Measurements from ENCODE around the gene NUDT9.
"Not testable (repeated sequence)": the region's sequence is repeated elsewhere in the genome, so short reads cannot be mapped to it uniquely, and the experiment has no call there.

NUDT9 gene

DNA sequence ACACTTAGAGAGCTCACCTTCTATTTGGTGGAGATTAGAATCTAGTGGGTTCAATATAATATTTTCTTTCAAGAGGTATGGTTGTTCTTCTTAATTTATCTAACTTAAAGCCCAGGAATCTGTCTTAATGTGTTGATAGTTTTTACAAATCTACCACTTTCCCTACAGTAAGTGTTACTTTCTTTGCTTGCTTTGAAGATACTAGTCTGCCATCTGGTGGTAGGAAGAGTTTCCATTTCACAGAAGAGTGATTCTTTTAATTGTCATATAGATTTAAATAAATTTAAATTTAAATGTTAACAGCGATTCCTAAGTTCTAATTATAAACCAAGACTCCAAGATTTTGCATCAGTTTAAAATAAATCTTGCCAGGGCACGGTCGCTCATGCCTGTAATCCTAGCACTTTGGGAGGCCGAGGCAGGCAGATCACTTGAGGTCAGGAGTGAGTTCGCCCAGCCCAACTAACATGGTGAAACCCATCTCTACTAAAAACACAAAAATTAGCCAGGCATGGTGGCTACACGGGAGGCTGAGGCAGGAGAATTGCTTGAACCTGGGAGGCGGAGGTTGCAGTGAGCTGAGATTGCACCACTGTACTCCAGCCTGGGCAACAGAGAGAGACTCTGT is 43.5 kb downstream of the NUDT9 start:
- DNase-seq = no peak

DNA sequence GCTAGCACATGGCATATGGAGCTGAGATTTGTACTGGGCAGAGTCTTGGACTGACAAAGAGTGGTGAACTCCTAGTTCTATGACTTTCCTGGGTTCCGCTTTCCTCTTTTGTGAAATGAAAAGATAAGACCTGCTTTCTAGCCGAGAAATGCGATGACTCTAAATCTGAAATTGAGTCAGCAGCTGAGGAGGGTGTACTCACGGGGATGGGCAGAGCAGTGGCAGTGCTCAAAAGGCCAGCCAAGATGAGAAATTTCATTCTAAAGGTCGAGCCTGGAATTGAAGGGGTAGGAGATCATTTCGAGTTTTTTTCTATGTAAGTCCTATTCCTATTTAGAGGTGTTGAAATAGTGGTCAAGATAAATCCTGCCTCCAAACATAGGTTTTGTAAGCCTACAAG is 47.0 kb downstream of the NUDT9 start:
- no peak for DNase-seq

DNA sequence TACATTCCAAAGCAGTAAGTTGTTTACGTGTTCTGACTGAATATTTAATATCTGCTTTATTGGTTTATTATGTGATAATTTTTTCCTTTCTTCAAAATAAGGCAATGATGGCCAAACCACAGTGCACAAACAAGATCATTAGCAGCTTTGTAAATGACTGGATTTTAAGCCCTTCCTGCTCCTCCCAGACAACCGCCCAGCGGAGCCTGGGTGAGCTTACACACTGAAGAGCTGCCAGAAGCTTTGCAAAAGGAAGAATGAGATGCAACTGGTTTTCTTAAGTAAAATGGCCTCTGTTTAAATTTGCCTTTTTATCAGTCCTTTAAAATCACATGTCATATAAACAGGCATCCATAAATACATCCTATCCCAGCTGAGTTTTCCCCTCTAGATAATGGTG is 54.6 kb downstream of the NUDT9 start:
- DNase-seq = no peak

GRCh38 chr4:87478732-87479250 is 56.4 kb downstream of the NUDT9 start:
- no peak for DNase-seq

DNA sequence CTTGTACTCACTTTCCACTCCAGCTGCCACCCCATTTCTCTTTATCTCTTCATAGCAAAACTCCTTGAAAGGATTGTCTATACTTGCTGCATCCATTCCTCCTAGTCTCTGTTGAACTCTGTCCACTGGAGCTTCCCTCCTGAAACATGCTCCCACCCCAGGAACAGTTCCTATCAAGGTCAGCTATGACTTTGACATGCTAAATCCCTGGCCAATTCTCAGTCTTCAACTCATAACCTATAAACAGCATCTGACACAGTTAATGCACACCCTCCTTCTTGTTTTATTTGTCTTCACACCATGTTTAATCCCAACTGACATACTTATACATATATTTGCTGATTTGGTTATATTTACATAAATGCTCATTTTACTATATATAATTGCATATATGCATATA is 59.0 kb downstream of the NUDT9 start:
- DNase-seq = no peak

DNA sequence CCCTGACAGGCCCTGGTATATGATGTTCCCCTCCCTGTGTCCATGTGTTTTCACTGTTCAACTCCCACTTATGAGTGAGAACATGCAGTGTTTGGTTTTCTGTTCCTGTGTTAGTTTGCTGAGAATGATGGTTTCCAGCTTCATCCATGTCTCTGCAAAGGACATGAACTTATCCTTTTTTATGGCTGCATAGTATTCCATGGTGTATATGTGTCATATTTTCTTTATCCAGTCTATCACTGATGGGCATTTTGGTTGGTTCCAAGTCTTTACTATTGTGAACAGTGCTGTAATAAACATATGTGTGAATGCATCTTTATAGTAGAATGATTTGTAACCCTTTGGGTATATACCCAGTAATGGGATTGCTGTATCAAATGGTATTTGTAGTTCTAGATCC is 60.9 kb downstream of the NUDT9 start:
- not testable (repeated sequence) for DNase-seq

- not testable (repeated sequence) for DNase-seq
Measured at GRCh38 chr4:87488666-87489065, 66.3 kb downstream of the NUDT9 start.

DNA sequence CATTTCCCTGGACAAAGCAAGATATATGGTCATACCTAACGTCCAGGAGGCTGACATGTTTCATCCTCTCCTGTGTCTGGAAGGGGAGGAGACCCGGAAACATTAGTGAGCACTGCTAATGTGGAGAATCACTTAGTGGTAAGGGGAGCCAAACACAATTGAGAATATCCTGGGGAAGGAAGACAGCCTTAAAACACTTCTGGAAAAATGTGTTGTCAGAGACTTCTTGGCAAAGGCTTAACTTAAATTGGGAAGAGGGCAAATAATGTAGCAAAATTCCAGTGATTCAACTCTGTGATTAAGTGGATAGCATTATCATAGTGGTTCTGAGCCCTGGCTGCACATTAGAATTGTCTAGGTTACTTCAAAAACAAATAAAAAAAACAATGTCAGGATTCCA is 67.3 kb downstream of the NUDT9 start:
- DNase-seq = no peak

DNA sequence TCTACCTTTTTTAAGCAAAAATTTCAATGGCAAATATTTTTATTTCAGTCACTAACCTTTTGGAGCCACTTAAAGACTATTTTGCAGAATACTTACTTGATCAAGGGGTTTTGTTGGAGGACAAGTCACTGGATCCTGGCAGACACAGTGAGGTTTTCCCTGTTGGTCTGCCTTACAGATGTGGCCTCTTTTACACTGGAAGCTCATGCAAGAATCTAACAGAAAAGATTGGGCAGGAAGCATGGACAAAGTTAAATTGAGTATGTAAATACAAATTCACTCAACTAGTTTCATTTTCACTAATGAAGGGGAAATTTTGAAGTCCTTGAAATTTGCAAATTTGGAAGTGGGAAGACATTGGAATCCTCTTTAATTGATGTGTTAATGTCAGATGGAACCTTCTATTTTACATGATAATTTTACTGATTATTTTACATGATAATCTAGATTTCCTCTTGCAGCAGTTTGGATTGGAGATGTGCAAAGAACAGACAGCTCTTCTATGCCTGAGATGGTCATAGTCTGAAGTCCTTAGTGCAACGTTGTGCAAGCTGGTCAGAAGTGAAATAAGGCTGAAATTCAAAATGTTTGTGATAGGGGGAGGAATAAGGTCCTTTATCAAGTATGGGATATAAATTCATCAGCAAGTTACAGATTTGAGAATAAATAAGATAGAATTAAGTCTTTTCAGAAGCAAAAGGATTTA is 68.4 kb downstream of the NUDT9 start:
- no peak for DNase-seq

GRCh38 chr4:87491436-87491835 is 69.1 kb downstream of the NUDT9 start:
- no peak for DNase-seq

DNA sequence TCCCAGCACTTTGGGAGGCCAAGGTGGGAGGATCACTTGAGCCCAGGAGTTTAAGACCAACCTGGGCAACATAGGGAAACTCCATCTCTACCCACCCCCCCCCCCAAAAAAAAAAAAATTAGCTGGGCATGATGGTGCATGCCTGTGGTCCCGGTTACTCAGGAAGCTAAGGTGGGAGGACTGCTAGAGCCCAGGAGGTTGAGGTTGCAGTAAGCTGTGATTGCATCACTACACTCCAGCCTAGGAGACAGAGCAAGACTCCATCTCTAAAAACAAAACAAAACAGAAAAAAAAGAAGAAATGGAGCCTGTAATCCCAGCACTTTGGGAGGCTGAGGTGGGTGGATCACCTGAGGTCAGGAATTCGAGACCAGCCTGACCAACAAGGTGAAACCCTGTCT is 69.5 kb downstream of the NUDT9 start:
- DNase-seq = not testable (repeated sequence)

DNA sequence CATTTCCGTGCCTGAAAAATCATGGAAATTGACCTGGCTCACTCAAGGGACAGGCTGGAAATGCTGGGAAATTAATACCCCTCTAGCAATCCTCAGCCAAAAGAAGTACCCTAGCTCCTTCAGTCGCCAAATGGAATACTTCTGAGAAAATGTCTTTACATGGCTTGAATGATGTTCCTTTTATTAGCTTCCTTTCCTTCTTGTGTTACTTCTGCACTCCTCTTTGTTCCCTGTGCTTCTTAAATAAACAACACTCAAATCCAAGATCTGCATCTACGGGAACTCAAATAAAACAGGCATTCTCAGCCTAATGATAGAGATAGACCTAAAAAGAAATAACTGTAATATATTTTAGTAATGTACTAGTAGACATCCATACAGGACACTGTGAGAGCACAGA is 70.7 kb downstream of the NUDT9 start:
- no peak for DNase-seq

DNA sequence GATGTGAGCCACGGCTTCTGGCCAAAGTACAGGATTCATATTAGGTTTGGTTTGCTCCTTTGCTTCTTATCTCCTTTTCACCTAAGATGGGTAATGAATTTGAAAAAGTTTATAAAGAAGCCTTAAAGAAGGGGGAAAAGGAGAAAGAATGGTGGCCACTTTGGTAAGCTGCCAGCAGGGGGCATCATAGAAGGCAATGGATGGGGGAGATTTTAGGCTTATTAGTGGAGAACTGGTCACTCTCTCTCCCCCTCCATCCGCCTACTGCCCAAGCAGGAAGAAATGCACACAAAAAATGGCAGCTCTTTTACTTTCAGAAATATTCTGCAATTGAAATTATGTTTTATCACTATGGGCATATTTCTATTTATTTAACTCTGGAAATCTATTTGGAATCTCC is 74.8 kb downstream of the NUDT9 start:
- no peak for DNase-seq

- no peak for DNase-seq
Measured at GRCh38 chr4:87497578-87497977, 75.2 kb downstream of the NUDT9 start.

GRCh38 chr4:87498446-87498900 is 76.1 kb downstream of the NUDT9 start:
- peak; percentile 22 for DNase-seq

- no peak for DNase-seq
Measured at GRCh38 chr4:87499403-87500091, 77.2 kb downstream of the NUDT9 start.

- no peak for DNase-seq
Measured at GRCh38 chr4:87500092-87500462, 77.7 kb downstream of the NUDT9 start.

DNA sequence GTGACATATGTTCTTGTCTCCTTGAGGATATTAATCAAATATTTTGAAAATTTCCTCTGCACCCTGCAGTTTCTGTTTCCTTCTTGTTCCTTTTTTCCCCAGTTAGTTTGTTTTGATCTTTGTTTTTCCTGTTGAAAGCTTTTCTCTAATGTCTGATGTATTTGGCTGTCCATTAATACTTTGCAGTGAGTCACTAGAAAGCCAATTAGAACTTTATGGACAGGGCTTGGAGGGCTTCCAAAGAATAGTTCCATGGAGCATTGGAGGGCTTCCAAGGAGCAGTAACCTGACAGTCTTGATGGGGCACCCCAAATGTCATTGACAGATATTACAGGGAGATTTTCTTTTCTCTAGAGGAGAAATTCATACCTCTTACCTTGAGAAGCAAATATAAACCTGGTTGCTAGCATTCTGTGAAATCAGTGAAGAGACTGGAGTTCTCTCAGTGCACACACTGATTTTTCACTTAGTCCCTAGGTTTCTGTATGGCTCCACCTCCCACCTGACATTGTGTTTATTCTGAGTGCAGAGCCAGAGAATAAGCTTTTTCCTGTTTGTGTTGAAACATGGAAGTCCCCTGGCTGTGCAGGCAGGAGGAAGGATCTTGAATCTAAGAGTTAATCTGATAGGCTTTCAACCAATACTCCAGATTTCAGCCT is 80.3 kb downstream of the NUDT9 start:
- no peak for DNase-seq

DNA sequence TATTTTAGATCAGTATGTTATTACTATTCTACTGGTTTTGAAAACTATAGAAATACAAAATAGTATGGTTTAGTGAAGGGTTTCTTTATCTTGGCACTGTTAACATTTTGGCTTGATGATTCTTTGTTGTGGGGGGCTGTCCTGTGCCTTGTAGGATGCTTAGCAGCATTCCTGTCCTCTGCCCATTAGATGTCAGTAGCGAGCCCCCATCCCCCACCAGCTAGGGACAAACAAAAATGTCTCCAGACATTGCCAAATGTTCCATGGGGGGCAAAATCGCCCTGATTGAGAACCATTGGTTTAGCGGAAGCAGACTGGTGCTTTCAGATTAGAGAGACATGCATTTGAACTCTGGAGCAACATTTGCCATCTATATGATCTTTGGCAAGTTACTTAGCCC is 83.5 kb downstream of the NUDT9 start:
- DNase-seq = no peak

- DNase-seq = no peak
Measured at GRCh38 chr4:87506974-87507701, 84.8 kb downstream of the NUDT9 start.
